H9 (cell line): ENCODE measurements around the gene SOX15. TPM values are rescaled to one million over a fixed set of nuclear protein-coding genes. Genes with fewer than 3 reads are reported as not detected.

Source experiments
- DNase-seq: peaks from one replicate; pipeline ENCODE4 v3.0.0-alpha.2; 2017
- H2AFZ ChIP-seq: one replicate; pipeline ENCODE4 v1.6.1; 2013; ENCODE audit warnings: mild to moderate bottlenecking, low read length, control low read depth, moderate library complexity
- H2AK5ac ChIP-seq: 2 replicates; pipeline ENCODE4 v1.6.1; 2013; ENCODE audit warnings: low read length, control low read depth, mixed read lengths; ENCODE audit not compliant: insufficient read length
- H2BK120ac ChIP-seq: one replicate; pipeline ENCODE4 v1.6.1; 2013; ENCODE audit warnings: low read depth, mild to moderate bottlenecking, low read length, control low read depth, inconsistent platforms; ENCODE audit not compliant: poor library complexity, severe bottlenecking
- H2BK12ac ChIP-seq: 2 replicates; pipeline ENCODE4 v1.6.1; 2013; ENCODE audit warnings: low read length, control low read depth, mixed read lengths, low read depth; ENCODE audit not compliant: insufficient read length
- H2BK15ac ChIP-seq: 2 replicates; pipeline ENCODE4 v1.6.1; 2013; ENCODE audit warnings: low read depth, low read length, control low read depth
- H2BK20ac ChIP-seq: one replicate; pipeline ENCODE4 v1.6.1; 2013; ENCODE audit warnings: low read depth, mild to moderate bottlenecking, low read length, control low read depth, inconsistent platforms; ENCODE audit not compliant: poor library complexity, severe bottlenecking
- H2BK5ac ChIP-seq: 2 replicates; pipeline ENCODE4 v1.6.1; 2013; ENCODE audit warnings: low read length, control low read depth, mixed read lengths; ENCODE audit not compliant: insufficient read length
- H3K14ac ChIP-seq: 2 replicates; pipeline ENCODE4 v1.6.1; 2013; ENCODE audit warnings: low read length, control low read depth; ENCODE audit not compliant: insufficient read depth
- H3K18ac ChIP-seq: 2 replicates; pipeline ENCODE4 v1.6.1; 2013; ENCODE audit warnings: low read depth, mild to moderate bottlenecking, mixed read lengths, low read length, control low read depth; ENCODE audit not compliant: insufficient read length
- H3K23ac ChIP-seq: 2 replicates; pipeline ENCODE4 v1.6.1; 2013; ENCODE audit warnings: low read length, control low read depth, mixed read lengths, low read depth; ENCODE audit not compliant: insufficient read length
- H3K23me2 ChIP-seq: 2 replicates; pipeline ENCODE4 v1.6.1; 2013; ENCODE audit warnings: low read depth, mild to moderate bottlenecking, mixed read lengths, low read length, control low read depth; ENCODE audit not compliant: insufficient read length, poor library complexity, severe bottlenecking
- H3K27ac ChIP-seq: 2 replicates; pipeline ENCODE4 v1.5.1; 2013; ENCODE audit warnings: low read length, control low read depth, mixed read lengths, low read depth; ENCODE audit not compliant: insufficient read length
- H3K27me3 ChIP-seq: 2 replicates; pipeline ENCODE4 v1.6.1; 2013; ENCODE audit warnings: low read length, control low read depth, inconsistent platforms; ENCODE audit not compliant: insufficient read depth
- H3K4ac ChIP-seq: 2 replicates; pipeline ENCODE4 v1.6.1; 2013; ENCODE audit warnings: low read depth, mild to moderate bottlenecking, control low read depth, inconsistent platforms, low read length, moderate library complexity
- H3K4me1 ChIP-seq: 2 replicates; pipeline ENCODE4 v1.6.1; 2013; ENCODE audit warnings: low read length, control low read depth, inconsistent platforms; ENCODE audit not compliant: insufficient read depth
- H3K4me2 ChIP-seq: 2 replicates; pipeline ENCODE4 v1.6.1; 2013; ENCODE audit warnings: low read length, control low read depth, mixed read lengths; ENCODE audit not compliant: insufficient read length, insufficient read depth
- H3K56ac ChIP-seq: 2 replicates; pipeline ENCODE4 v1.6.1; 2013; ENCODE audit warnings: low read depth, mild to moderate bottlenecking, mixed read lengths, low read length, control low read depth; ENCODE audit not compliant: insufficient read length
- H3K79me1 ChIP-seq: 2 replicates; pipeline ENCODE4 v1.6.1; 2013; ENCODE audit warnings: low read depth, mild to moderate bottlenecking, moderate library complexity, low read length, control low read depth, inconsistent platforms; ENCODE audit not compliant: insufficient read depth, poor library complexity, severe bottlenecking
- H3K79me2 ChIP-seq: 2 replicates; pipeline ENCODE4 v1.6.1; 2013; ENCODE audit warnings: low read length, control low read depth, inconsistent platforms; ENCODE audit not compliant: insufficient read depth
- H3K9ac ChIP-seq: 2 replicates; pipeline ENCODE4 v1.6.1; 2013; ENCODE audit warnings: low read length, control low read depth, mixed read lengths; ENCODE audit not compliant: insufficient read length; ENCODE audit errors: extremely low read depth
- H3K9me3 ChIP-seq: one replicate; pipeline ENCODE4 v1.6.1; 2013; ENCODE audit warnings: low read depth, low read length, inconsistent platforms; ENCODE audit not compliant: control insufficient read depth
- H3T11ph ChIP-seq: one replicate; pipeline ENCODE4 v1.6.1; 2013; ENCODE audit warnings: mild to moderate bottlenecking, low read length, control low read depth, inconsistent platforms
- H4K20me1 ChIP-seq: one replicate; pipeline ENCODE4 v1.6.1; 2013; ENCODE audit not compliant: control insufficient read depth, insufficient read length, insufficient read depth
- H4K5ac ChIP-seq: 2 replicates; pipeline ENCODE4 v1.6.1; 2013; ENCODE audit warnings: low read depth, mild to moderate bottlenecking, mixed read lengths, low read length, control low read depth; ENCODE audit not compliant: insufficient read length
- H4K8ac ChIP-seq: replicated peaks from 2 replicates; pipeline ENCODE4 v1.6.1; 2013; ENCODE audit warnings: low read length, control low read depth, mixed read lengths, low read depth; ENCODE audit not compliant: insufficient read length
- H4K91ac ChIP-seq: 2 replicates; pipeline ENCODE4 v1.6.1; 2013; ENCODE audit warnings: low read depth, mild to moderate bottlenecking, moderate library complexity, mixed read lengths, low read length, control low read depth; ENCODE audit not compliant: insufficient read length
- H3K27ac Mint-ChIP-seq, 3 experiments: 2 replicates in 2 of 3; 3 replicates in 1 of 3; pipeline ENCODE4 v1.8.0; 2020 to 2021; ENCODE audit warnings: mixed read lengths in 3 of 3, mild to moderate bottlenecking in 1 of 3, moderate library complexity in 1 of 3
- H3K27me3 Mint-ChIP-seq: 2 replicates; pipeline ENCODE4 v1.8.0; 2021; ENCODE audit warnings: low read depth, mild to moderate bottlenecking, moderate library complexity, mixed read lengths
- H3K36me3 Mint-ChIP-seq, 3 experiments: 2 replicates in 2 of 3; 3 replicates in 1 of 3; pipeline ENCODE4 v1.8.0; 2020 to 2021; ENCODE audit warnings: low read depth in 3 of 3, mixed read lengths in 3 of 3; ENCODE audit not compliant: insufficient read depth in 1 of 3
- H3K4me1 Mint-ChIP-seq, 2 experiments: 2 replicates each; pipeline ENCODE4 v1.8.0; 2020; ENCODE audit warnings: mixed read lengths in 2 of 2
- H3K4me3 Mint-ChIP-seq, 2 experiments: 2 replicates in 1 of 2; 3 replicates in 1 of 2; pipeline ENCODE4 v1.8.0; 2020 to 2021; ENCODE audit warnings: mild to moderate bottlenecking in 2 of 2, mixed read lengths in 2 of 2, moderate library complexity in 1 of 2
- H3K9me3 Mint-ChIP-seq, 2 experiments: 2 replicates in 1 of 2; 3 replicates in 1 of 2; pipeline ENCODE4 v1.8.0; 2020; ENCODE audit warnings: mild to moderate bottlenecking in 2 of 2, mixed read lengths in 2 of 2, moderate library complexity in 1 of 2
- CTCF ChIP-seq: fragments of 200-600 bp; sonication (generic); conservative IDR thresholded peaks from 3 replicates; pipeline ENCODE4 v1.8.0; 2021; ENCODE audit warnings: antibody characterized with exemption, mild to moderate bottlenecking
- WGBS: extraction: QIAGEN DNeasy Blood & Tissue Kit; methylation state at CpG from one replicate; pipeline ENCODE4 v1.1.7; 2013; ENCODE audit warnings: missing lambda C conversion rate, low lambda C conversion rate, mixed read lengths; ENCODE audit not compliant: insufficient read length; ENCODE audit errors: extremely low coverage; 5-methylcytosine and 5-hydroxymethylcytosine counted together
- total RNA-seq: library from RNA; stranded (reverse); gene quantifications from 2 replicates; pipeline ENCODE4 v1.2.1, GENCODE V29; 2021

The SOX15 gene
- total RNA-seq, 1 experiment from 2014 or later, result 7.7 TPM

- peaks cover 6 to 20% (median 14%) of the 10 kb centered on the region in 3 experiments; a peak in 6 of 7 replicates for H3K36me3 Mint-ChIP-seq
- peak within 1 kb of the TSS; percentile 89 for H3K4me3 Mint-ChIP-seq
- peak within 1 kb of the TSS; percentile 96 to 98 (median 97) for H3K27ac Mint-ChIP-seq
These were observed 24.8 kb upstream of the SOX15 start, which contains the start of gene FXR2 for GRCh38 chr17:7614425-7615264. Gene FXR2, minus strand, starts transcription at chr17:7614897. Its CDS starts 365 bp downstream, at chr17:7614532.

More at GRCh38 chr17:7614425-7615264, 24.8 kb upstream of the SOX15 start, which contains the start of gene FXR2:
- no peak within 1 kb of the TSS for H3K18ac ChIP-seq
- H2BK5ac ChIP-seq, result no peak within 1 kb of the TSS
- no peak within 1 kb of the TSS for H3K23ac ChIP-seq
- no peak within 1 kb of the TSS for H3K14ac ChIP-seq
- H2BK20ac ChIP-seq, result no peak within 1 kb of the TSS
- H2BK12ac ChIP-seq, result no peak within 1 kb of the TSS
- H3K9me3 Mint-ChIP-seq, result no peaks in the 10 kb centered on the region
- H3K27ac ChIP-seq, result peak within 1 kb of the TSS; percentile 24
- H2BK15ac ChIP-seq, result no peak within 1 kb of the TSS
- no CpG with 5 or more reads among the region's 93 CpGs for WGBS
- peak within 1 kb of the TSS; percentile 28 for H3K9ac ChIP-seq
- no peaks in the 10 kb centered on the region for H3K27me3 ChIP-seq
- H3K79me2 ChIP-seq, result peaks cover 9% of the 10 kb centered on the region; the same call in 1 of the 2 replicates
- H3K4ac ChIP-seq, result no peak within 1 kb of the TSS
- H3K4me1 ChIP-seq, result peaks cover 5% of the 10 kb centered on the region
- peaks cover 22 to 23% of the 10 kb centered on the region in 2 experiments for H3K4me1 Mint-ChIP-seq
- H4K8ac ChIP-seq, result no peak within 1 kb of the TSS
- peak; percentile 100 for DNase-seq
- H2AK5ac ChIP-seq, result no peak within 1 kb of the TSS
- H3K79me1 ChIP-seq, result no peaks in the 10 kb centered on the region
- H4K20me1 ChIP-seq, result no peaks in the 10 kb centered on the region
- no peak within 1 kb of the TSS for H4K5ac ChIP-seq
- peaks cover 7% of the 10 kb centered on the region for H3K23me2 ChIP-seq
- H3K9me3 ChIP-seq, result no peaks in the 10 kb centered on the region
- no peak within 1 kb of the TSS for H2BK120ac ChIP-seq
- no peak within 1 kb of the TSS for H3K56ac ChIP-seq
- H3K27me3 Mint-ChIP-seq, result no peaks in the 10 kb centered on the region
- H3K4me2 ChIP-seq, result peak within 1 kb of the TSS; percentile 83
- H2AFZ ChIP-seq, result no peak within 1 kb of the TSS
- H4K91ac ChIP-seq, result no peak within 1 kb of the TSS
- TF ChIP-seq CTCF, result peak; percentile 60
- no peak within 1 kb of the TSS for H3T11ph ChIP-seq
